OCI-LY1 (cell line): ENCODE data around the gene AFAP1L2.

Experiments
- H2AFZ ChIP-seq: fragments of 200-600 bp; sonication (generic), shearing (Covaris generic); 2 replicates; pipeline ENCODE4 v1.6.0; 2014; ENCODE audit warnings: antibody characterized with exemption, mild to moderate bottlenecking, low read length
- H3F3A ChIP-seq: fragments of 200-600 bp; sonication (generic), shearing (Covaris generic); 2 replicates; pipeline ENCODE4 v1.6.0; 2014; ENCODE audit warnings: mild to moderate bottlenecking, antibody characterized with exemption, low read length, moderate library complexity; ENCODE audit not compliant: insufficient read depth
- H3K27ac ChIP-seq: fragments of 200-600 bp; sonication (generic); 2 replicates; pipeline ENCODE4 v1.5.1; 2014; ENCODE audit warnings: low read length, mixed run types, mild to moderate bottlenecking, low read depth; ENCODE audit not compliant: poor library complexity, severe bottlenecking
- H3K27me3 ChIP-seq: fragments of 200-600 bp; sonication (generic); 2 replicates; pipeline ENCODE4 v1.6.0; 2014; ENCODE audit warnings: antibody characterized with exemption, mild to moderate bottlenecking, low read length, moderate library complexity; ENCODE audit not compliant: insufficient read depth
- H3K36me3 ChIP-seq: fragments of 200-600 bp; sonication (generic); 2 replicates; pipeline ENCODE4 v1.6.1; 2014; ENCODE audit warnings: mild to moderate bottlenecking, antibody characterized with exemption, low read length, moderate library complexity, mixed read lengths; ENCODE audit not compliant: insufficient read depth
- H3K4me1 ChIP-seq: fragments of 200-600 bp; sonication (generic); 2 replicates; pipeline ENCODE4 v1.5.1; 2014; ENCODE audit warnings: mild to moderate bottlenecking, low read length, moderate library complexity; ENCODE audit not compliant: insufficient read depth, severe bottlenecking
- H3K4me2 ChIP-seq: fragments of 200-600 bp; sonication (generic), shearing (Covaris generic); 2 replicates; pipeline ENCODE4 v1.6.1; 2014; ENCODE audit warnings: low read length
- H3K4me3 ChIP-seq: fragments of 200-600 bp; sonication (generic); 2 replicates; pipeline ENCODE4 v1.5.1; 2014; ENCODE audit warnings: low read length, low read depth, mild to moderate bottlenecking, mixed read lengths; ENCODE audit not compliant: poor library complexity, severe bottlenecking
- H3K79me2 ChIP-seq: fragments of 200-600 bp; shearing (Covaris generic); 2 replicates; pipeline ENCODE4 v1.6.1; 2016; ENCODE audit warnings: mixed run types, low read length, mixed read lengths; ENCODE audit not compliant: insufficient read depth
- H3K9ac ChIP-seq: fragments of 200-600 bp; sonication (generic), shearing (Covaris generic); 2 replicates; pipeline ENCODE4 v1.6.1; 2014; ENCODE audit warnings: mild to moderate bottlenecking, low read length, mixed read lengths
- H3K9me2 ChIP-seq: fragments of 200-600 bp; sonication (generic), shearing (Covaris generic); 2 replicates; pipeline ENCODE4 v1.6.1; 2014; ENCODE audit warnings: low read depth, mild to moderate bottlenecking, low read length, mixed read lengths
- H3K9me3 ChIP-seq: fragments of 200-600 bp; shearing (Covaris generic); 2 replicates; pipeline ENCODE4 v1.6.1; 2014; ENCODE audit warnings: low read length, mixed read lengths
- H4K20me1 ChIP-seq: fragments of 200-600 bp; sonication (generic), shearing (Covaris generic); 2 replicates; pipeline ENCODE4 v1.6.0; 2016; ENCODE audit warnings: mild to moderate bottlenecking, low read length; ENCODE audit not compliant: insufficient read depth
- EZH2 ChIP-seq: fragments of 200-600 bp; sonication (generic), shearing (Covaris generic); IDR thresholded peaks from 2 replicates; pipeline ENCODE4 v1.8.0; 2017; ENCODE audit warnings: borderline replicate concordance, mixed run types, mild to moderate bottlenecking, antibody characterized with exemption, low read length, moderate library complexity, mixed read lengths
- TF ChIP-seq, protein P1 (sequence below): fragments of 200-600 bp; sonication (generic), shearing (Covaris generic); IDR thresholded peaks from 2 replicates; pipeline ENCODE4 v1.5.1; 2017; ENCODE audit warnings: mild to moderate bottlenecking, antibody characterized with exemption, low read length, moderate library complexity, mixed read lengths

AFAP1L2 gene

DNA sequence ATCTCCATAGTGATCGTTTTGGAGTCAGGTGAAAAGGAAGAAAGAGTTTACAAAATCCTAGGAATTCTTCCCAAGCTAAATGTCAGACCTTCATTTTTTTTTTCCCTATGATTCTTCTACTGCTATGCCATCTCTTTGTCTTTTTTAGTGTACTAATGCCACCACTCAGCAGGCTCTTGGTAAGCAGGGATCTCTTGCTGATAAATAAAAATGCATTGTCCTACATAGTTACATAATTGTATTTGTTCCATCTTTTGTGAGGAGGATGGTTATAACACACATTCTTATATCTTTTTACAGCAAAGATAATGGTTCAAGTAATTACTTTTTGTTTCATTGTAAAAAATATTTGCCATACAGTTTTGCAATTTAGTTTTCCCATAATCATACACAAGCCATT is 36.8 kb upstream of the AFAP1L2 start:
- peaks cover 62% of the 10 kb centered on the region for H3K36me3 ChIP-seq
- H3K9me2 ChIP-seq = no peaks in the 10 kb centered on the region
- TF ChIP-seq EZH2 = no peak
- TF ChIP-seq, protein P1, sequence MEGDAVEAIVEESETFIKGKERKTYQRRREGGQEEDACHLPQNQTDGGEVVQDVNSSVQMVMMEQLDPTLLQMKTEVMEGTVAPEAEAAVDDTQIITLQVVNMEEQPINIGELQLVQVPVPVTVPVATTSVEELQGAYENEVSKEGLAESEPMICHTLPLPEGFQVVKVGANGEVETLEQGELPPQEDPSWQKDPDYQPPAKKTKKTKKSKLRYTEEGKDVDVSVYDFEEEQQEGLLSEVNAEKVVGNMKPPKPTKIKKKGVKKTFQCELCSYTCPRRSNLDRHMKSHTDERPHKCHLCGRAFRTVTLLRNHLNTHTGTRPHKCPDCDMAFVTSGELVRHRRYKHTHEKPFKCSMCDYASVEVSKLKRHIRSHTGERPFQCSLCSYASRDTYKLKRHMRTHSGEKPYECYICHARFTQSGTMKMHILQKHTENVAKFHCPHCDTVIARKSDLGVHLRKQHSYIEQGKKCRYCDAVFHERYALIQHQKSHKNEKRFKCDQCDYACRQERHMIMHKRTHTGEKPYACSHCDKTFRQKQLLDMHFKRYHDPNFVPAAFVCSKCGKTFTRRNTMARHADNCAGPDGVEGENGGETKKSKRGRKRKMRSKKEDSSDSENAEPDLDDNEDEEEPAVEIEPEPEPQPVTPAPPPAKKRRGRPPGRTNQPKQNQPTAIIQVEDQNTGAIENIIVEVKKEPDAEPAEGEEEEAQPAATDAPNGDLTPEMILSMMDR = no peak
- no peak overlapping the region for H3K4me2 ChIP-seq
- no peak overlapping the region for H3K9ac ChIP-seq
- no peaks in the 10 kb centered on the region for H3K4me1 ChIP-seq
- no peaks in the 10 kb centered on the region for H4K20me1 ChIP-seq
- H3K27ac ChIP-seq = no peak overlapping the region
- no peaks in the 10 kb centered on the region for H3K27me3 ChIP-seq
- no peak overlapping the region for H3K4me3 ChIP-seq
- H3F3A ChIP-seq = no peaks in the 10 kb centered on the region
- H2AFZ ChIP-seq = no peak overlapping the region
- H3K79me2 ChIP-seq = no peaks in the 10 kb centered on the region
- no peaks in the 10 kb centered on the region for H3K9me3 ChIP-seq

DNA sequence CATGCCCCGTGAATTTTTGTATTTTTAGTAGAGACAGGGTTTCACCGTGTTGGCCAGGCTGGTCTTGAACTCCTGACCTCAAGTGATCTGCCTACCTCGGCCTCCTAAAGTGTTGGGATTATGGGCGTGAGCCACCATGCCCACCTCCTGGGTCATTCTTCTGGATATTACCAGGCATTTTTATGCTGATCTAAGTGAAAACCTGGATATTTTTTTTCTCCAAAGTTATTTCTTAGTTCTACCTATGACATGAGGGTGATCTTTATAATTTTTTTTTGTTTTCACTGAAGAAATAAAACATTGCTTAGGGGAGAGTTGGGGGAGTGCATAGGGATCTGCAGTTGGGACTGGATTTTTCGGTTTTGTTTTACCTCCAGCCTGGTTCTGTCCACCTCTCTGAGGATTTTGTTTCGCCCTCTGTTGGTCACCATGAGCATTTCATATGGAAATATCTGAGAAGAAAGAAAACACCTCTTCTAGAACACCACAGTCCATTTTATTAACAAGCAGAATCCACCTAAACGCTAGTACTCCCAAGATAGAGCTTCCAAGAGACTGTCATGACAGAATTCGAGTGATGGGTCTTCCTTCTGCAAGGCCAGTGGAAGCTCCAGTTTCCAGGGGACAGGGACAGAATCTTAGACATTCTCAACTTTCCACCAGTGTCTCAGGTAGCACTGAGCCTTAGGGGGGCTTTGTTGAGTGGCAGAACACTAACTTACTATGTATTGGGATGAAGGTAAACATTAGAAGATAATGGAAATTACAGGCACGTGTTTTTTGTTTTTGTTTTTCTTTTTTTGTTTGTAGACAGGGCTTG is 33.4 kb upstream of the AFAP1L2 start:
- no peaks in the 10 kb centered on the region for H3K79me2 ChIP-seq
- H2AFZ ChIP-seq = no peak overlapping the region
- H3K4me1 ChIP-seq = no peaks in the 10 kb centered on the region
- no peak overlapping the region for H3K4me3 ChIP-seq
- no peaks in the 10 kb centered on the region for H3K9me2 ChIP-seq
- no peak overlapping the region for H3K27ac ChIP-seq
- H3K9me3 ChIP-seq = no peaks in the 10 kb centered on the region
- TF ChIP-seq, protein P1 = peak; percentile 38
- TF ChIP-seq EZH2 = no peak
- H3F3A ChIP-seq = no peaks in the 10 kb centered on the region
- H3K9ac ChIP-seq = no peak overlapping the region
- peaks cover 79% of the 10 kb centered on the region for H3K36me3 ChIP-seq
- no peak overlapping the region for H3K4me2 ChIP-seq
- no peaks in the 10 kb centered on the region for H3K27me3 ChIP-seq
- H4K20me1 ChIP-seq = no peaks in the 10 kb centered on the region

DNA sequence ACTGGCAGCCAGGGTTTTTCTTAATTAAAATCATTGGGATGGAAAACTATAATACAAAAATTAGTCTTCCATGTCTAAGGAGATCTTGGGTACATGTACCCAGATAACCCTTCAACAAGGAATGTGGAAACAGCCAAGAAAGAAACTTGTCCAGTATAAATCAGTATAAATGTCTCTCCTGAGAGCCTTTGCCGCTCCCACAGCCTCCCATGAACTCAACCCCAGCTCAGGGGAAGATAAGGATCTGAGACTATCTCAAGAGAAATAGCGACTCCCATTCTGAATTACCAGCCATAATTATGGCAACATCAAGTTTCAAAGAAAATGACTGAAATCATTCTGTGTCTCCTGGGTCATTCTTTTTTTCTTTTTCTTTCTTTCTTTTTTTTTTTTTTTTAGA is 32.6 kb upstream of the AFAP1L2 start:
- Histone ChIP-seq H3K4me3 (no peak overlapping the region), H3K9me2 (no peaks in the 10 kb centered on the region), H3K4me1 (no peaks in the 10 kb centered on the region), H3K4me2 (no peak overlapping the region), H3K9ac (no peak overlapping the region), H3K9me3 (no peaks in the 10 kb centered on the region), H3K27ac (no peak overlapping the region), H3K27me3 (no peaks in the 10 kb centered on the region), H3K79me2 (no peaks in the 10 kb centered on the region), H3K36me3 (peaks cover 83% of the 10 kb centered on the region), H2AFZ (no peak overlapping the region), H3F3A (no peaks in the 10 kb centered on the region), H4K20me1 (no peaks in the 10 kb centered on the region)
- TF ChIP-seq, protein P1 = no peak
- TF ChIP-seq EZH2 = no peak
